GM12878 (cell line): ENCODE results near the gene BRCA2. TPM values are rescaled to one million over a fixed set of nuclear protein-coding genes. Genes with fewer than 3 reads are reported as not detected.

ENCODE experiments used
- ATAC-seq: fragments of 200-7000 bp; cut with Tn5 transposase; 3 replicates; pipeline ENCODE4 v1.9.1; 2020; ENCODE audit warnings: mild to moderate bottlenecking, moderate library complexity
- BruUV-seq: library from RNA; stranded (reverse); fragments of 400-500 nt; replicated peaks from 2 replicates; lab custom pipeline; 2021; lab: Mats Ljungman, UMichigan
- CTCF ChIA-PET: fragments of 300-600 bp; sonication (Branson Sonifier 250); formaldehyde crosslinking; extraction: SDS; loops from one replicate; lab custom pipeline; 2021; ENCODE audit warnings: inconsistent platforms; lab: Yijun Ruan, JAX
- POLR2A ChIA-PET: fragments of 350-600 bp; formaldehyde crosslinking; extraction: SDS; loops from one replicate; lab custom pipeline; 2021; ENCODE audit warnings: inconsistent platforms; lab: Charles Lee
- RAD21 ChIA-PET: fragments of 300-600 bp; sonication (Branson Sonifier 250); formaldehyde crosslinking; loops from one replicate; lab custom pipeline; 2023; ENCODE audit warnings: antibody characterized with exemption; ENCODE audit not compliant: unreplicated experiment; lab: Charles Lee
- SMC1A ChIA-PET: fragments of 300-600 bp; sonication (Branson Sonifier 250); formaldehyde crosslinking; loops from one replicate; lab custom pipeline; 2023; ENCODE audit not compliant: unreplicated experiment, uncharacterized antibody; lab: Charles Lee
- DNase-seq: peaks from one replicate; pipeline ENCODE4 v3.0.0-alpha.2; 2011; ENCODE audit warnings: low read depth, low spot score
- FAIRE-seq: peaks from 3 replicates; lab custom pipeline; 2011; peaks lifted over from hg19 to GRCh38; lab: Jason Lieb, UNC
- H2AFZ ChIP-seq: 2 replicates; pipeline ENCODE4 v1.6.0; 2011; ENCODE audit warnings: low read depth, low read length, control low read depth; ENCODE audit not compliant: control insufficient read depth
- H3K27ac ChIP-seq: 2 replicates; pipeline ENCODE4 v1.5.1; 2011; ENCODE audit warnings: control low read depth; ENCODE audit not compliant: control insufficient read depth, insufficient read depth
- H3K27me3 ChIP-seq, 2 experiments: replicated peaks in 1 of 2; 2 replicates each; pipeline versions ENCODE4 v1.6.0 to v1.6.1; 2011; ENCODE audit warnings: low read length in 1 of 2; ENCODE audit not compliant: control insufficient read depth in 2 of 2, insufficient read depth in 2 of 2
- H3K36me3 ChIP-seq, 2 experiments: 2 replicates each; pipeline ENCODE4 v1.5.1; 2011; ENCODE audit warnings: low read length in 1 of 2; ENCODE audit not compliant: control insufficient read depth in 2 of 2, insufficient read depth in 2 of 2
- H3K4me1 ChIP-seq: 2 replicates; pipeline ENCODE4 v1.6.1; 2011; ENCODE audit warnings: mild to moderate bottlenecking, low read length, moderate library complexity, mixed read lengths; ENCODE audit not compliant: control insufficient read depth, insufficient read depth
- H3K4me2 ChIP-seq: 2 replicates; pipeline ENCODE4 v1.6.0; 2011; ENCODE audit warnings: control low read depth; ENCODE audit not compliant: control insufficient read depth, insufficient read depth
- H3K4me3 ChIP-seq: fragments of 200-600 bp; sonication (generic); 2 replicates; pipeline ENCODE4 v1.5.1; 2016
- H3K79me2 ChIP-seq: 2 replicates; pipeline ENCODE4 v1.6.0; 2011; ENCODE audit warnings: low read length; ENCODE audit not compliant: control insufficient read depth, insufficient read depth
- H3K9ac ChIP-seq: 2 replicates; pipeline ENCODE4 v1.8.0; 2011; ENCODE audit warnings: low read length, control low read depth, mixed read lengths; ENCODE audit not compliant: control insufficient read depth, insufficient read depth
- H3K9me3 ChIP-seq: replicated peaks from 3 replicates; pipeline ENCODE4 v1.5.1; 2011; ENCODE audit warnings: mild to moderate bottlenecking, low read length; ENCODE audit not compliant: control insufficient read depth, insufficient read depth
- H4K20me1 ChIP-seq: 2 replicates; pipeline ENCODE4 v1.6.0; 2011; ENCODE audit not compliant: control insufficient read depth, insufficient read depth
- FOXM1 ChIP-seq: IDR thresholded peaks from 2 replicates; pipeline ENCODE4 v1.6.1; 2012; ENCODE audit warnings: low read depth, mild to moderate bottlenecking, inconsistent platforms, low read length, moderate library complexity
- MEF2B ChIP-seq: fragments of 450-650 bp; IDR thresholded peaks from 2 replicates; pipeline ENCODE4 v1.6.1; 2018; ENCODE audit warnings: mild to moderate bottlenecking, moderate library complexity; ENCODE audit not compliant: partially characterized antibody, poor library complexity, severe bottlenecking
- PKNOX1 ChIP-seq: fragments of 450-650 bp; IDR thresholded peaks from 2 replicates; pipeline ENCODE4 v1.6.1; 2016; ENCODE audit warnings: mild to moderate bottlenecking
- POU2F2 ChIP-seq: IDR thresholded peaks from 3 replicates; pipeline ENCODE4 v1.6.1; 2011; ENCODE audit warnings: low read depth, mild to moderate bottlenecking, low read length, borderline replicate concordance
- RBBP5 ChIP-seq: fragments of 200-600 bp; sonication (generic); conservative IDR thresholded peaks from 2 replicates; pipeline ENCODE4 v1.6.1; 2016
- TARDBP ChIP-seq: IDR thresholded peaks from 2 replicates; pipeline ENCODE4 v1.6.1; 2016; ENCODE audit warnings: borderline replicate concordance
- ZBTB33 ChIP-seq: fragments of 450-650 bp; IDR thresholded peaks from 2 replicates; pipeline ENCODE4 v1.6.1; 2017; ENCODE audit warnings: mild to moderate bottlenecking
- ZBTB4 ChIP-seq: fragments of 450-650 bp; formaldehyde crosslinking; IDR thresholded peaks from 2 replicates; pipeline ENCODE4 v1.4.0; 2022; ENCODE audit warnings: mild to moderate bottlenecking, moderate library complexity
- ZNF384 ChIP-seq: IDR thresholded peaks from 2 replicates; pipeline ENCODE4 v1.6.1; 2012; ENCODE audit warnings: low read depth, mild to moderate bottlenecking, low read length, improper control_type of control experiment, borderline replicate concordance
- WGBS: methylation state at CpG from one replicate; pipeline ENCODE4 v1.1.6; 2016; ENCODE audit warnings: low lambda C conversion rate; ENCODE audit not compliant: insufficient replicate concordance, insufficient coverage; ENCODE audit errors: missing lambda C conversion rate; 5-methylcytosine and 5-hydroxymethylcytosine counted together
- in situ Hi-C: fragments of 300-500 bp; cut with MboI; formaldehyde crosslinking; loops from 9 replicates; pipeline ENCODE4 v1.14.3; 2018; ENCODE audit warnings: mixed read lengths
- intact Hi-C: fragments of 100-400 bp; cut with micrococcal nuclease; formaldehyde crosslinking; loops from one replicate; pipeline ENCODE4 v1.14.2; 2022; ENCODE audit not compliant: unreplicated experiment
- polyA plus RNA-seq, 11 experiments: library from polyadenylated mRNA; depleted of rRNA in 4 of 11; unstranded in 6 of 11; stranded (reverse) in 5 of 11; fragments of >200 nt; fragmentation: Nextera tagmentation in 4 of 11; fragmentation: Illumina TruSeq in 1 of 11; extraction: Ambion mirVana in 4 of 11; extraction: Trizol in 1 of 11; gene quantifications; 1 replicate in 1 of 11; 2 replicates in 10 of 11; pipeline versions ENCODE4 v1.2.1 to v1.2.3, GENCODE V29; 2011 to 2016; ENCODE audit warnings: inconsistent platforms in 2 of 11, missing spikeins in 2 of 11, low read depth in 1 of 11
- total RNA-seq, 4 experiments: library from RNA; depleted of rRNA in 3 of 4; stranded (reverse); fragments of >200 nt in 3 of 4; fragmentation: Illumina TruSeq in 1 of 4; extraction: Trizol in 1 of 4; gene quantifications; 2 replicates each; pipeline versions ENCODE4 v1.2.1 to v1.2.3, GENCODE V29; 2013 to 2021

The BRCA2 gene
- total and polyA plus RNA-seq, 10 of the 15 experiments (the other 5 are each of a cell fraction or from before 2014, with no cell fraction given): 7.6 to 42.2 (median 23.9) TPM

GRCh38 chr13:32300406-32300805 lies 14.9 kb upstream of the BRCA2 start (continued):
- TF ChIP-seq ZBTB33 (no peak), ZBTB4 (CRISPR knock-in tag) (no peak), POU2F2 (no peak), PKNOX1 (no peak), ZNF384 (no peak)

- Histone ChIP-seq H3K36me3 (no peaks in the 10 kb centered on the region), H3K4me2 (no peak overlapping the region), H3K27ac (no peak overlapping the region), H3K9ac (no peak overlapping the region), H3K4me1 (no peaks in the 10 kb centered on the region), H3K27me3 (peaks cover 5 to 16% of the 10 kb centered on the region in 2 experiments; a peak in 3 of 4 replicates)
- intact Hi-C loops (no loop called here), in situ Hi-C loops (no loop called here)
- 0% methylated on average over 1 of the region's 1 CpG for WGBS
- FAIRE-seq (peak; percentile 38), DNase-seq (no peak), ATAC-seq (no peak)
- SMC1A ChIA-PET: no interaction called here
- CTCF ChIA-PET: interaction anchor here (0.5 to 1.5 kb wide), 3 partner anchors 54 to 391 kb away, joined by 3 to 5 read pairs (median 4); no protein-coding TSS in a partner anchor
- RAD21 ChIA-PET: no interaction called here
- no TSS peak for BruUV-seq
- no peak for TF ChIP-seq RBBP5
- TF ChIP-seq PKNOX1: no peak
- TF ChIP-seq POU2F2: no peak
- no peak for TF ChIP-seq TARDBP
- no peak for TF ChIP-seq FOXM1
- no peak for TF ChIP-seq MEF2B
- TF ChIP-seq, all 136 proteins: peak for 0
- Histone ChIP-seq H3K4me3 (no peak overlapping the region), H4K20me1 (no peaks in the 10 kb centered on the region), H2AFZ (no peak overlapping the region), H3K9me3 (no peaks in the 10 kb centered on the region), H3K79me2 (no peaks in the 10 kb centered on the region)
- POLR2A ChIA-PET: no interaction called here
Measured at GRCh38 chr13:32300920-32301319, 14.4 kb upstream of the BRCA2 start.
